Stimulated activated CD4-positive, alpha-beta T cell treated with anti-CD3 and anti-CD28 coated beads, Interleukin-1b, Interleukin-23, amount 100 ng/mL, for 4 hours (primary cell): Measurements from ENCODE around the gene H1-8.
"Not testable (repeated sequence)": the region's sequence is repeated elsewhere in the genome, so short reads cannot be mapped to it uniquely, and the experiment has no call there.

ENCODE experiments used
- DNase-seq, 2 donors: peaks; one replicate each; pipeline ENCODE4 v3.0.0-alpha.2; 2020; ENCODE audit warnings: low read depth in 2 of 2

The H1-8 gene

GRCh38 chr3:129543156-129543790 lies at the start of gene H1-8:
TSS of gene H1-8 (plus strand) at chr3:129543175. CDS start at chr3:129543219, 44 bp downstream.
- no peak for DNase-seq

GRCh38 chr3:129493206-129493605 lies 49.8 kb upstream of the H1-8 start:
- DNase-seq = no peak

- DNase-seq = not testable (repeated sequence)
These were observed 48.5 kb upstream of the H1-8 start for GRCh38 chr3:129494499-129494898.

- not testable (repeated sequence) for DNase-seq
These were observed 47.9 kb upstream of the H1-8 start for GRCh38 chr3:129495006-129495639.

GRCh38 chr3:129497876-129498275 lies 45.1 kb upstream of the H1-8 start:
- not testable (repeated sequence) for DNase-seq

GRCh38 chr3:129498603-129499488 lies 44.1 kb upstream of the H1-8 start:
- DNase-seq = not testable (repeated sequence)

- not testable (repeated sequence) for DNase-seq
These were observed 43.2 kb upstream of the H1-8 start for GRCh38 chr3:129499604-129500333.

- DNase-seq = no peak
These were observed 42.7 kb upstream of the H1-8 start for GRCh38 chr3:129500334-129500658.

- no peak for DNase-seq
These were observed 41.3 kb upstream of the H1-8 start for GRCh38 chr3:129501630-129502029.

GRCh38 chr3:129502641-129503408 lies 40.1 kb upstream of the H1-8 start:
- DNase-seq = no peak

GRCh38 chr3:129503471-129504291 lies 39.3 kb upstream of the H1-8 start:
- DNase-seq = no peak

- no peak for DNase-seq
These were observed 38.4 kb upstream of the H1-8 start for GRCh38 chr3:129504471-129505100.

- DNase-seq = no peak
These were observed 37.6 kb upstream of the H1-8 start for GRCh38 chr3:129505341-129505740.

- DNase-seq = no peak
These were observed 36.7 kb upstream of the H1-8 start for GRCh38 chr3:129506231-129506742.

GRCh38 chr3:129507181-129507831 lies 35.7 kb upstream of the H1-8 start:
- DNase-seq = no peak

- DNase-seq = no peak
These were observed 30.4 kb upstream of the H1-8 start for GRCh38 chr3:129512595-129512994.

- DNase-seq = no peak
These were observed 29.3 kb upstream of the H1-8 start for GRCh38 chr3:129513705-129514104.

- no peak for DNase-seq
These were observed 28.9 kb upstream of the H1-8 start for GRCh38 chr3:129514110-129514509.

GRCh38 chr3:129514563-129514962 lies 28.4 kb upstream of the H1-8 start:
- no peak for DNase-seq
